ENCODE measurements around the gene NKTR. TPM values are rescaled to one million over a fixed set of nuclear protein-coding genes. Genes with fewer than 3 reads are reported as not detected.

NKTR gene
- total and polyA plus RNA-seq, 9 of the 15 experiments (the other 6 are each of a cell fraction or from before 2014, with no cell fraction given): 19.7 to 123 (median 92.6) TPM

GRCh38 chr3:42600111-42600957 lies at the start of gene NKTR (continued):
- TF ChIP-seq ZNF639 (CRISPR knock-in tag; conservative IDR thresholded peaks at IDR 0.05 in 1 of 2, IDR thresholded peaks at IDR 0.05 in 1 of 2) (peak in 1 of 2 experiments; percentile 91; a peak in 2 of 4 replicates), ATF4 (CRISPR knock-in tag; IDR thresholded peaks at IDR 0.05) (0 out of 2 replicates have a peak, but pooled peaks have one; percentile 31), ZFP36 (IDR thresholded peaks at IDR 0.05; ENCODE audit: low read depth, low read length, partially characterized antibody) (peak; percentile 45), ZBTB5 (IDR thresholded peaks at IDR 0.05) (no peak), FOXP1 (CRISPR knock-in tag; IDR thresholded peaks at IDR 0.05) (peak; percentile 83; the same call in 1 of the 2 replicates), ZNF431 (CRISPR knock-in tag; IDR thresholded peaks at IDR 0.05) (peak; percentile 50; the same call in 1 of the 2 replicates), NR3C1 (CRISPR knock-in tag; IDR thresholded peaks at IDR 0.05) (no peak), ZNF717 (CRISPR knock-in tag; IDR thresholded peaks at IDR 0.05) (no peak), USF1 (CRISPR knock-in tag; IDR thresholded peaks at IDR 0.05) (peak; percentile 63), NR2F6 (CRISPR knock-in tag; IDR thresholded peaks at IDR 0.05) (no peak), ZNF280A (IDR thresholded peaks at IDR 0.05; ENCODE audit: low read depth, partially characterized antibody) (no peak), IRF1 (CRISPR knock-in tag; IDR thresholded peaks at IDR 0.05; ENCODE audit: borderline replicate concordance) (no peak), FOSL1 (tag; conservative IDR thresholded peaks at IDR 0.05) (peak; percentile 57; the same call in 1 of the 2 replicates), HOXB6 (CRISPR knock-in tag; IDR thresholded peaks at IDR 0.05; ENCODE audit: borderline replicate concordance) (peak; percentile 46; the same call in 1 of the 2 replicates), PYGO2 (tag; IDR thresholded peaks at IDR 0.05) (no peak), HSF4 (CRISPR knock-in tag; IDR thresholded peaks at IDR 0.05; ENCODE audit: borderline replicate concordance) (no peak), ZNF354B (CRISPR knock-in tag; IDR thresholded peaks at IDR 0.05) (no peak)

Measured in K562 (cell line).